HG03095 (cell line): ENCODE results near the gene KLK15.

ENCODE experiments used
- ATAC-seq: cut with Tn5 transposase; IDR thresholded peaks from one replicate; pipeline ENCODE4 v1.9.1; 2021; ENCODE audit warnings: moderate library complexity; ENCODE audit not compliant: unreplicated experiment

The KLK15 gene, protein sequence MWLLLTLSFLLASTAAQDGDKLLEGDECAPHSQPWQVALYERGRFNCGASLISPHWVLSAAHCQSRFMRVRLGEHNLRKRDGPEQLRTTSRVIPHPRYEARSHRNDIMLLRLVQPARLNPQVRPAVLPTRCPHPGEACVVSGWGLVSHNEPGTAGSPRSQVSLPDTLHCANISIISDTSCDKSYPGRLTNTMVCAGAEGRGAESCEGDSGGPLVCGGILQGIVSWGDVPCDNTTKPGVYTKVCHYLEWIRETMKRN

DNA sequence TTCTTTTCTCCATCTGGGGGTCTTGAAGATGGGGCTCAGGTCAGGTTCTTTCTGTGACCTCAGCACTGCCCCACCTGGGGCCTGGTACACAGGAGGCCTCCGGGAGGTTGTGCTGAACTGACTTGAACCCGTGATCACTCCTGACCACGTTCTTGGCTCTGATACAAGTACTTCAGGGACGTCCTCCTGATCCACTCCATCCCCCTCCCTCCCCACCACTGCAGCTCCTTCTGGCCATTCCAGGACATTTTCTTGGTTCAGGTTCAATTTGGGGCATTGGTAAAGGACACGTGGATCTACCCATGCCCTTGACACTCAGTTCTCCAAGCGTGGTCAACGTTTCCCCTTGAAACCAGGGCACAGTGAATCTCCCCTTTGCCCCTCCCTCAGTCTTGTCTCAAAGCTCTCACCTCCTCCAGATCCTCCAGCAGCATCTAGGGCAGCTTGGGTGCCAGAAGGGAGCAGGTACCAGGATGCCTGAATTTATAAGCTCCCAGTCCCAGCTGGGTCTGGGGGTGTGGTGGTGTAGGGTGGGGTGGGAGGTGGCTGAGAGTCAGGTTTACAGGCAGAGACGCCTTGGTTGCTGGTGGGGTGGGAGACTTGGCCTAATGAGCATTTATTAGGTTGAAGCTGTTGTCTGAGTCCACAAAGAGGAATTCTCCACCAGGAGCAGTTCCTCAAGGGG, at the start of gene KLK15:
KLK15 (minus strand) TSS at position 458 of the 685 bp plus-strand sequence. CDS start 2,082 bp downstream, outside the sequence.
- no peak for ATAC-seq

DNA sequence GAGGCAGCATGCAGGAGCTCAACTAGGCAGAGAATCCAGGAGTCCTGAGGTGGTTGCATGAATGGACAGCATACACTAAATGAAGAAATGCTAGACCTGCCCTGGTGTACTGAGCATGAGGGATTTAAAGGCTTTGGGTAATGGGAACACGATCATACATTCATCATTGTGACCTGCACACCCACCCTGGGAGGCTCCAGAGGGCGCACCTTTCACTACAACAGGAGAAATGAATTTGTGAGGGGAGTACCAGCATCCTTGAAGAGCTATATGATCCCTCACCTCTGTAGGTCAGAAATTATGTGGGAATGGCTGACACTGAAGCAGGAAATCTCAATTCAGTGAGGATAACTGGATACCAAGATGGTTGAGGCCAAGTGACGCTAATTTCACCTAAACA, 48.8 kb upstream of the KLK15 start:
- no peak for ATAC-seq

DNA sequence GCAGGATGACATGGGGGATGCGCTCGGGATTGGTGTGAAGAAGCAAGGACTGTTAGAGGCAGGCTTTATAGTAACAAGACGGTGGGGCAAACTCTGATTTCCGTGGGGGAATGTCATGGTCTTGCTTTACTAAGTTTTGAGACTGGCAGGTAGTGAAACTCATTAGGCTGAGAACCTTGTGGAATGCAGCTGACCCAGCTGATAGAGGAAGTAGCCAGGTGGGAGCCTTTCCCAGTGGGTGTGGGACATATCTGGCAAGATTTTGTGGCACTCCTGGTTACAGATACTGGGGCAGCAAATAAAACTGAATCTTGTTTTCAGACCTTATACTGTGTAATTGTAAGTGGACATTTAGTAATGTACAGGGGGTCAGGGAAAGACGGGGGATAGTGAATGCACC, 46.9 kb upstream of the KLK15 start:
- ATAC-seq: no peak

DNA sequence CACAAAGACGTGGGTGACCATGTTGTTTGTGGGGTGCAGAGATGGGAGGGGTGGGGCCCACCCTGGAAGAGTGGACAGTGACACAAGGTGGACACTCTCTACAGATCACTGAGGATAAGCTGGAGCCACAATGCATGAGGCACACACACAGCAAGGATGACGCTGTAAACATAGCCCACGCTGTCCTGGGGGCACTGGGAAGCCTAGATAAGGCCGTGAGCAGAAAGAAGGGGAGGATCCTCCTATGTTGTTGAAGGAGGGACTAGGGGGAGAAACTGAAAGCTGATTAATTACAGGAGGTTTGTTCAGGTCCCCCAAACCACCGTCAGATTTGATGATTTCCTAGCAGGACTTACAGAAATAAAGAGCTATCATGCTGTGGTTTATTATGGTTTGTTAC, 45.5 kb upstream of the KLK15 start:
- ATAC-seq: no peak

DNA sequence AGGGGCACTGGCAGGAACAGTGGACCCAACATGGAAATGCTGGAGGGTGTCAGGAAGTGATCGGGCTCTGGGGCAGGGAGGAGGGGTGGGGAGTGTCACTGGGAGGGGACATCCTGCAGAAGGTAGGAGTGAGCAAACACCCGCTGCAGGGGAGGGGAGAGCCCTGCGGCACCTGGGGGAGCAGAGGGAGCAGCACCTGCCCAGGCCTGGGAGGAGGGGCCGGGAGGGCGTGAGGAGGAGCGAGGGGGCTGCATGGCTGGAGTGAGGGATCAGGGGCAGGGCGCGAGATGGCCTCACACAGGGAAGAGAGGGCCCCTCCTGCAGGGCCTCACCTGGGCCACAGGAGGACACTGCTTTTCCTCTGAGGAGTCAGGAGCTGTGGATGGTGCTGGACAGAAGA, 44.0 kb upstream of the KLK15 start:
- ATAC-seq: no peak

DNA sequence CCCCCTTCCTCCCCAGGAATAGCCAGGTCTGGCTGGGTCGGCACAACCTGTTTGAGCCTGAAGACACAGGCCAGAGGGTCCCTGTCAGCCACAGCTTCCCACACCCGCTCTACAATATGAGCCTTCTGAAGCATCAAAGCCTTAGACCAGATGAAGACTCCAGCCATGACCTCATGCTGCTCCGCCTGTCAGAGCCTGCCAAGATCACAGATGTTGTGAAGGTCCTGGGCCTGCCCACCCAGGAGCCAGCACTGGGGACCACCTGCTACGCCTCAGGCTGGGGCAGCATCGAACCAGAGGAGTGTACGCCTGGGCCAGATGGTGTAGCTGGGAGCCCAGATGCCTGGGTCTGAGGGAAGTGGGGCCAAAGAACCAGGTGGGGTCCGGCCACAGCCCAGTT, 43.1 kb upstream of the KLK15 start:
- no peak for ATAC-seq

DNA sequence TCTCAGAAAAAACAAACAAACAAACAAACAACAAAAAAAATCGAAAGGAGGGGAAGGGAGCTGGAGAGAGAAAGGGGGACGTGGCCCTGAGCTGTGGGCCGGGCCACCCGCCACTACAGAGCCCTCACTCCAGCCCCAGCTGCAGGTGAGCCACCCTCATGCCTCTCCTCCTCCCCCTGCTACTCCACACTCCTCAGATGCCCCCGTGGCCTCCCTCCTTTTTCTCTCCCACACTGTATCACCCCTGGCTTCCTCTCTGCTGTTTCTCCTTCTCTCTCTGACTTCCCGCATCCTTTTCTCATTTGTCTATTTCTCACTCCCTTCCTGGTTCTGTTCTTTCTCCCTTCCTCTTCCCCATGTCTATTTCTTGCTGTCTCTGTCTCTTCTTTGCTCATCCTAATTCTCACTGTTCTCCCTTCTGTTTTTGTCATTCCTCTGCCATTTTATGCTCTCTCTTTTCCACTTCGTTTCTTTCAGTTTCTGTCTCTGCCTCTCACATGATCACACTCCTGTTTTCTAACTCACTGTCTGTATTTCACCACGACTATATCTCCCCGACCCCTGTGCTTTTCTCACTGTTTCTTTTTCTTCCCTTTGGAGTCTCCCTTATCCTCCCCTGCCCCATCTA, 42.5 kb upstream of the KLK15 start:
- ATAC-seq: no peak

DNA sequence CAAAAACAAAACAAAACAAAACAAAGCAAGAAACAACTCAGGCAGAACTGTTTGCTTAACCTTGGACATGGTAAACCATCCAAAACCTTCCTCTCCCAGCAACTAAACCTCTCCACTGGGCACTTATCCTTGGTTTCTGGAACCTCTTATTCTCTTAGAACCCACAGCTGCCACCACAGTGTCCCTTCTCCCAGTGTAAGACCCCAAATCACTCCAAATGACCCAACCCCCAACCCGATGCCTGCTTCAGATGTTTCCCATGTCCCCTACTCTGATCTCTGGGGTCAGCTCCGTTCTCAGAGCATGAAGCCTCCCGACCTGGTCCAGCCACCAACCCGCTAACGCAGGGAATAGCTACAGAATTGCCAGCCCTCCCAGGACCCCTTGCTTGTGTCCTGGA, 40.8 kb upstream of the KLK15 start:
- no peak for ATAC-seq

DNA sequence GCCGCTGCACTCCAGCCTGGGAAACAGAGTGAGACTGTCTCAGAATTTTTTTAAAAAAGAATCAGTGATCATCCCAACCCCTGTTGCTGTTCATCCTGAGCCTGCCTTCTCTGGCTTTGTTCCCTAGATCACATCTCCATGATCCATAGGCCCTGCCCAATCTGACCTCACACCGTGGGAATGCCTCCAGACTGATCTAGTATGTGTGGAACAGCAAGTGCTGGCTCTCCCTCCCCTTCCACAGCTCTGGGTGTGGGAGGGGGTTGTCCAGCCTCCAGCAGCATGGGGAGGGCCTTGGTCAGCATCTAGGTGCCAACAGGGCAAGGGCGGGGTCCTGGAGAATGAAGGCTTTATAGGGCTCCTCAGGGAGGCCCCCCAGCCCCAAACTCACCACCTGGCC, 39.7 kb upstream of the KLK15 start, which contains the start of gene KLK2:
KLK2 (plus strand) TSS at position 384 of the 400 bp plus-strand sequence. CDS start 35 bp downstream, outside the sequence.
- no peak for ATAC-seq

DNA sequence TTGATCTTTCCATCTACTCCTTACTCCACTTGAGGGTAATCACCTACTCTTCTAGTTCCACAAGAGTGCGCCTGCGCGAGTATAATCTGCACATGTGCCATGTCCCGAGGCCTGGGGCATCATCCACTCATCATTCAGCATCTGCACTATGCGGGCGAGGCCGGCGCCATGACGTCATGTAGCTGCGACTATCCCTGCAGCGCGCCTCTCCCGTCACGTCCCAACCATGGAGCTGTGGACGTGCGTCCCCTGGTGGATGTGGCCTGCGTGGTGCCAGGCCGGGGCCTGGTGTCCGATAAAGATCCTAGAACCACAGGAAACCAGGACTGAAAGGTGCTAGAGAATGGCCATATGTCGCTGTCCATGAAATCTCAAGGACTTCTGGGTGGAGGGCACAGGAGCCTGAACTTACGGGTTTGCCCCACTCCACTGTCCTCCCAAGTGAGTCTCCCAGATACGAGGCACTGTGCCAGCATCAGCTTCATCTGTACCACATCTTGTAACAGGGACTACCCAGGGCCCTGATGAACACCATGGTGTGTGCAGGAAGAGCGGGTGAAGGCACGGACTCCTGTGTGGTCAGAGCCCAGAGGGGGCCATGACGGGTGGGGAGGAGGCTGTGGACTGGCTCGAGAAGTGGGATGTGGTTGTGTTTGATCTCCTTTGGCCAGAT, 37.2 kb upstream of the KLK15 start:
- ATAC-seq: no peak

DNA sequence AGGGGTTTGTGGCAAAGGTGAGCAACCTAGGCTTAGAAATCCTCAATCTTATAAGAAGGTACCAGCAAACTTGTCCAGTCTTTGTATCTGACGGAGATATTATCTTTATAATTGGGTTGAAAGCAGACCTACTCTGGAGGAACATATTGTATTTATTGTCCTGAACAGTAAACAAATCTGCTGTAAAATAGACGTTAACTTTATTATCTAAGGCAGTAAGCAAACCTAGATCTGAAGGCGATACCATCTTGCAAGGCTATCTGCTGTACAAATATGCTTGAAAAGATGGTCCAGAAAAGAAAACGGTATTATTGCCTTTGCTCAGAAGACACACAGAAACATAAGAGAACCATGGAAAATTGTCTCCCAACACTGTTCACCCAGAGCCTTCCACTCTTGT, 36.1 kb upstream of the KLK15 start:
- no peak for ATAC-seq

DNA sequence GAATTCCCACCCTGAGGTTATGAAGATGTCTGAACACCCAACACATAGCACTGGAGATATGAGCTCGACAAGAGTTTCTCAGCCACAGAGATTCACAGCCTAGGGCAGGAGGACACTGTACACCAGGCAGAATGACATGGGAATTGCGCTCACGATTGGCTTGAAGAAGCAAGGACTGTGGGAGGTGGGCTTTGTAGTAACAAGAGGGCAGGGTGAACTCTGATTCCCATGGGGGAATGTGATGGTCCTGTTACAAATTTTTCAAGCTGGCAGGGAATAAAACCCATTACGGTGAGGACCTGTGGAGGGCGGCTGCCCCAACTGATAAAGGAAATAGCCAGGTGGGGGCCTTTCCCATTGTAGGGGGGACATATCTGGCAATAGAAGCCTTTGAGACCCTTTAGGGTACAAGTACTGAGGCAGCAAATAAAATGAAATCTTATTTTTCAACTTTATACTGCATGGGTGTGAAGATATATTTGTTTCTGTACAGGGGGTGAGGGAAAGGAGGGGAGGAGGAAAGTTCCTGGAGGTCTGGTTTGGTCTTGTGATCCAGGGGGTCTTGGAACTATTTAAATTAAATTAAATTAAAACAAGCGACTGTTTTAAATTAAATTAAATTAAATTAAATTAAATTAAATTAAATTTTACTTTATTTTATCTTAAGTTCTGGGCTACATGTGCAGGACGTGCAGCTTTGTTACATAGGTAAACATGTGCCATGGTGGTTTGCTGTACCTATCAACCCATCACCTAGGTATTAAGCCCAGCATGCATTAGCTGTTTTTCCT, 28.3 kb upstream of the KLK15 start:
- ATAC-seq: no peak

DNA sequence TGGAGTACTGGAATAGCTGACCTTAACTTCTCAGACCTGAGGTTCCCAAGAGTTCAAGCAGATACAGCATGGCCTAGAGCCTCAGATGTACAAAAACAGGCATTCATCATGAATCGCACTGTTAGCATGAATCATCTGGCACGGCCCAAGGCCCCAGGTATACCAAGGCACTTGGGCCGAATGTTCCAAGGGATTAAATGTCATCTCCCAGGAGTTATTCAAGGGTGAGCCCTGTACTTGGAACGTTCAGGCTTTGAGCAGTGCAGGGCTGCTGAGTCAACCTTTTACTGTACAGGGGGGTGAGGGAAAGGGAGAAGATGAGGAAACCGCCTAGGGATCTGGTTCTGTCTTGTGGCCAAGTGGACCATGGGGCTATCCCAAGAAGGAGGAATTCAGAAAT, 27.6 kb upstream of the KLK15 start:
- ATAC-seq: no peak

DNA sequence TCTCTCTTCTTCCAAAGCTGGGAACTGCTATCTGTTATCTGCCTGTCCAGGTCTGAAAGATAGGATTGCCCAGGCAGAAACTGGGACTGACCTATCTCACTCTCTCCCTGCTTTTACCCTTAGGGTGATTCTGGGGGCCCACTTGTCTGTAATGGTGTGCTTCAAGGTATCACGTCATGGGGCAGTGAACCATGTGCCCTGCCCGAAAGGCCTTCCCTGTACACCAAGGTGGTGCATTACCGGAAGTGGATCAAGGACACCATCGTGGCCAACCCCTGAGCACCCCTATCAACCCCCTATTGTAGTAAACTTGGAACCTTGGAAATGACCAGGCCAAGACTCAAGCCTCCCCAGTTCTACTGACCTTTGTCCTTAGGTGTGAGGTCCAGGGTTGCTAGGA, 26.5 kb upstream of the KLK15 start:
- ATAC-seq: no peak

DNA sequence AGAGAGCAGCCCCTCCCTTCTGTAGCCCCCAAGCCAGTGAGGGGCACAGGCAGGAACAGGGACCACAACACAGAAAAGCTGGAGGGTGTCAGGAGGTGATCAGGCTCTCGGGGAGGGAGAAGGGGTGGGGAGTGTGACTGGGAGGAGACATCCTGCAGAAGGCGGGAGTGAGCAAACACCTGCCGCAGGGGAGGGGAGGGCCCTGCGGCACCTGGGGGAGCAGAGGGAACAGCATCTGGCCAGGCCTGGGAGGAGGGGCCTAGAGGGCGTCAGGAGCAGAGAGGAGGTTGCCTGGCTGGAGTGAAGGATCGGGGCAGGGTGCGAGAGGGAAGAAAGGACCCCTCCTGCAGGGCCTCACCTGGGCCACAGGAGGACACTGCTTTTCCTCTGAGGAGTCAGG, 25.5 kb upstream of the KLK15 start:
- no peak for ATAC-seq

DNA sequence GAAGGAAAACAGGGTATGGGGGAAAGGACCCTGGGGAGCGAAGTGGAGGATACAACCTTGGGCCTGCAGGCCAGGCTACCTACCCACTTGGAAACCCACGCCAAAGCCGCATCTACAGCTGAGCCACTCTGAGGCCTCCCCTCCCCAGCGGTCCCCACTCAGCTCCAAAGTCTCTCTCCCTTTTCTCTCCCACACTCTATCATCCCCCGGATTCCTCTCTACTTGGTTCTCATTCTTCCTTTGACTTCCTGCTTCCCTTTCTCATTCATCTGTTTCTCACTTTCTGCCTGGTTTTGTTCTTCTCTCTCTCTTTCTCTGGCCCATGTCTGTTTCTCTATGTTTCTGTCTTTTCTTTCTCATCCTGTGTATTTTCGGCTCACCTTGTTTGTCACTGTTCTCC, 24.0 kb upstream of the KLK15 start:
- no peak for ATAC-seq

DNA sequence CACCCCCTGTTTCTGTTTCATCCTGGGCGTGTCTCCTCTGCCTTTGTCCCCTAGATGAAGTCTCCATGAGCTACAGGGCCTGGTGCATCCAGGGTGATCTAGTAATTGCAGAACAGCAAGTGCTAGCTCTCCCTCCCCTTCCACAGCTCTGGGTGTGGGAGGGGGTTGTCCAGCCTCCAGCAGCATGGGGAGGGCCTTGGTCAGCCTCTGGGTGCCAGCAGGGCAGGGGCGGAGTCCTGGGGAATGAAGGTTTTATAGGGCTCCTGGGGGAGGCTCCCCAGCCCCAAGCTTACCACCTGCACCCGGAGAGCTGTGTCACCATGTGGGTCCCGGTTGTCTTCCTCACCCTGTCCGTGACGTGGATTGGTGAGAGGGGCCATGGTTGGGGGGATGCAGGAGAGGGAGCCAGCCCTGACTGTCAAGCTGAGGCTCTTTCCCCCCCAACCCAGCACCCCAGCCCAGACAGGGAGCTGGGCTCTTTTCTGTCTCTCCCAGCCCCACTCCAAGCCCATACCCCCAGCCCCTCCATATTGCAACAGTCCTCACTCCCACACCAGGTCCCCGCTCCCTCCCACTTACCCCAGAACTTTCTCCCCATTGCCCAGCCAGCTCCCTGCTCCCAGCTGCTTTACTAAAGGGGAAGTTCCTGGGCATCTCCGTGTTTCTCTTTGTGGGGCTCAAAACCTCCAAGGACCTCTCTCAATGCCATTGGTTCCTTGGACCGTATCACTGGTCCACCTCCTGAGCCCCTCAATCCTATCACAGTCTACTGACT, 21.4 kb upstream of the KLK15 start, which contains the start of gene KLK3:
KLK3 (plus strand) TSS at position 280 of the 775 bp plus-strand sequence; CDS start at position 321, 41 bp downstream.
- ATAC-seq: no peak

DNA sequence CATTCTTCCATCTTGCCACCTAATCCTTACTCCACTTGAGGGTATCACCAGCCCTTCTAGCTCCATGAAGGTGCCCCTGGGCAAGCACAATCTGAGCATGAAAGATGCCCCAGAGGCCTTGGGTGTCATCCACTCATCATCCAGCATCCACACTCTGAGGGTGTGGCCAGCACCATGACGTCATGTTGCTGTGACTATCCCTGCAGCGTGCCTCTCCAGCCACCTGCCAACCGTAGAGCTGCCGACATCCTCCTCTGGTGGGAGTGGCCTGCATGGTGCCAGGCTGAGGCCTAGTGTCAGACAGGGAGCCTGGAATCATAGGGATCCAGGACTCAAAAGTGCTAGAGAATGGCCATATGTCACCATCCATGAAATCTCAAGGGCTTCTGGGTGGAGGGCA, 18.2 kb upstream of the KLK15 start:
- no peak for ATAC-seq

DNA sequence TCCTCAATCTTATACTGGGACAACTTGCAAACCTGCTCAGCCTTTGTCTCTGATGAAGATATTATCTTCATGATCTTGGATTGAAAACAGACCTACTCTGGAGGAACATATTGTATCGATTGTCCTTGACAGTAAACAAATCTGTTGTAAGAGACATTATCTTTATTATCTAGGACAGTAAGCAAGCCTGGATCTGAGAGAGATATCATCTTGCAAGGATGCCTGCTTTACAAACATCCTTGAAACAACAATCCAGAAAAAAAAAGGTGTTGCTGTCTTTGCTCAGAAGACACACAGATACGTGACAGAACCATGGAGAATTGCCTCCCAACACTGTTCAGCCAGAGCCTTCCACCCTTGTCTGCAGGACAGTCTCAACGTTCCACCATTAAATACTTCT, 17.4 kb upstream of the KLK15 start:
- no peak for ATAC-seq
